GM21786 (cell line): Measurements from ENCODE around the gene RAI14.
"Not testable (repeated sequence)": the region's sequence is repeated elsewhere in the genome, so short reads cannot be mapped to it uniquely, and the experiment has no call there.

ENCODE experiments used
- ATAC-seq: cut with Tn5 transposase; IDR thresholded peaks from one replicate; pipeline ENCODE4 v1.9.1; 2021; ENCODE audit not compliant: unreplicated experiment

The RAI14 gene

GRCh38 chr5:34758514-34758913 lies 102.4 kb downstream of the RAI14 start:
- ATAC-seq: no peak

- ATAC-seq: not testable (repeated sequence)
These were observed 103.1 kb downstream of the RAI14 start for GRCh38 chr5:34759213-34759612.

- no peak for ATAC-seq
These were observed 109.5 kb downstream of the RAI14 start for GRCh38 chr5:34765662-34766061.

GRCh38 chr5:34767180-34767579 lies 111.1 kb downstream of the RAI14 start:
- ATAC-seq: no peak

- no peak for ATAC-seq
These were observed 114.4 kb downstream of the RAI14 start for GRCh38 chr5:34770486-34770885.

GRCh38 chr5:34771076-34771475 lies 114.9 kb downstream of the RAI14 start:
- no peak for ATAC-seq

- ATAC-seq: no peak
These were observed 116.4 kb downstream of the RAI14 start for GRCh38 chr5:34772267-34773098.

GRCh38 chr5:34774139-34774538 lies 118.0 kb downstream of the RAI14 start:
- ATAC-seq: no peak

- not testable (repeated sequence) for ATAC-seq
These were observed 118.5 kb downstream of the RAI14 start for GRCh38 chr5:34774678-34775077.

GRCh38 chr5:34775886-34776285 lies 119.8 kb downstream of the RAI14 start:
- ATAC-seq: no peak

- no peak for ATAC-seq
These were observed 122.1 kb downstream of the RAI14 start for GRCh38 chr5:34778091-34778850.

- not testable (repeated sequence) for ATAC-seq
These were observed 127.8 kb downstream of the RAI14 start for GRCh38 chr5:34783892-34784291.

GRCh38 chr5:34787035-34787434 lies 130.9 kb downstream of the RAI14 start:
- no peak for ATAC-seq

GRCh38 chr5:34789021-34789531 lies 132.9 kb downstream of the RAI14 start:
- no peak for ATAC-seq

- no peak for ATAC-seq
These were observed 133.5 kb downstream of the RAI14 start for GRCh38 chr5:34789639-34790038.

- ATAC-seq: no peak
These were observed 133.9 kb downstream of the RAI14 start for GRCh38 chr5:34790069-34790468.

GRCh38 chr5:34791761-34792244 lies 135.7 kb downstream of the RAI14 start:
- ATAC-seq: no peak

GRCh38 chr5:34802834-34803563 lies 146.9 kb downstream of the RAI14 start:
- no peak for ATAC-seq

GRCh38 chr5:34803974-34804732 lies 148.0 kb downstream of the RAI14 start:
- ATAC-seq: no peak

- ATAC-seq: no peak
These were observed 148.8 kb downstream of the RAI14 start for GRCh38 chr5:34804913-34805312.
